ENCODE results near the gene TBC1D9. TPM values are rescaled to one million over a fixed set of nuclear protein-coding genes. Genes with fewer than 3 reads are reported as not detected.

The TBC1D9 gene
- total and polyA plus RNA-seq, 2 of the 13 experiments (the other 11 are each of a cell fraction or from before 2014, with no cell fraction given): 11.9 to 12.2 TPM

DNA sequence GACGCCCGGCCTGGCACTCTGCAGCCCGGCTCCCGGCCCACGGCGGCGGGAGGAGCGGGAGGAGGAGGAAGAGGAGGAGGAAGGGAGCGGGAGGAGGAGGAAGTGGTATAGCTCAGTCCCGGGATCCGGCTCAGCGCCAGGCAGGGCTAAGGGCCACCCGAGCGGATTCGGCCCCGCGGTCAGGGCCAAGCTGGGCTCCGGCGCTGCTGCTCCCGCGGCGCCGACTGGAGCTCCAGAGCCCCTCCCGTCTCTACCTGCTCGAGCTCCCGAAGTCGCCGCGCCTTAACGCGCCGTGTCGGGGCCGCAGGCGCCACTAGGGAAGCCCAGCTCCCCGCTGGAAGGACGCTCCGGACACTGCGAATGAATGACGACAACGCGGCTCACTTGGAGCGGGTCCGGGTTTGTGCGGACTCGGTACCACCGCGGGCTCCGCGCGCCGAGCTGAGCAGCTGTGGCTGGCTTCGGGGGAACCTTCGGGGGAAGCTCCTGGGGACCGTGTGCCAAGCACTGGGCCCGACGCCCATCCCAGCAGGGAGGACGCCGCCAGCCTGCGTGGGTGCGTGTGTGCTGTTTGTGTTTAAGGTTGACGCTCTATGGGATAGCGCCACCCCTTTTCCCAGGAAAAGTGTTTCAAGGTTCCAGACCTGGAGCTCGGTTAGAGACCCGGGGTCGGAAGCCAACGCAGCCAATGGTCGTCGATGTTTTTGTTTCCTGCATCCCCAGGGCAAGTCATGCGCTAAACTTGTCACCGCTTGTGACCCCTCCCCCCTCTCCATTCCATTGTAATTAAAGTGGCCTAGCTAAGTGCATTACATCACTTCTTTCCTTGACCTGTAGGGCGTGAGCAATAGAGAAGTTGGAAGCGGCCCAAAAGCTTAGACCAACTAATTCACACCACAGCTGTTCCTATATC is at the start of gene TBC1D9 (continued):
- TF ChIP-seq PTBP1 (IDR thresholded peaks at IDR 0.05; ENCODE audit: low read depth, low read length, poor library complexity, severe bottlenecking) (no peak), SETDB1 (CRISPR knock-in tag; IDR thresholded peaks at IDR 0.05; ENCODE audit: borderline replicate concordance) (0 out of 2 replicates have a peak, but pooled peaks have one; percentile 33), XBP1 (CRISPR knock-in tag; IDR thresholded peaks at IDR 0.05) (no peak), ZFYVE20 (CRISPR knock-in tag; IDR thresholded peaks at IDR 0.05; ENCODE audit: borderline replicate concordance, low read depth) (no peak; the same call in 1 of the 2 replicates), ZFP90 (CRISPR knock-in tag; IDR thresholded peaks at IDR 0.05; ENCODE audit: borderline replicate concordance) (peak; percentile 92; the same call in 1 of the 2 replicates), MAFF (IDR thresholded peaks at IDR 0.05; ENCODE audit: low read depth, low read length) (no peak), GPBP1L1 (CRISPR knock-in tag; IDR thresholded peaks at IDR 0.05) (no peak), ZNF34 (CRISPR knock-in tag; IDR thresholded peaks at IDR 0.05; ENCODE audit: borderline replicate concordance) (no peak; the same call in 1 of the 2 replicates), MTF2 (CRISPR knock-in tag; IDR thresholded peaks at IDR 0.05; ENCODE audit: borderline replicate concordance) (no peak), ZNF510 (CRISPR knock-in tag; IDR thresholded peaks at IDR 0.05; ENCODE audit: low read depth) (peak; percentile 61), AHR (CRISPR knock-in tag; IDR thresholded peaks at IDR 0.05) (no peak; the same call in 1 of the 2 replicates), HMGXB4 (CRISPR knock-in tag; IDR thresholded peaks at IDR 0.05; ENCODE audit: borderline replicate concordance in 1 of 2, low read depth in 1 of 2) (peak; percentile 74 to 91; a peak in 3 of 4 replicates), IRX3 (CRISPR knock-in tag; IDR thresholded peaks at IDR 0.05; ENCODE audit: borderline replicate concordance, low read depth) (no peak), ZNF550 (CRISPR knock-in tag; IDR thresholded peaks at IDR 0.05; ENCODE audit: borderline replicate concordance) (peak; percentile 65; the same call in 1 of the 2 replicates), NFE2 (CRISPR knock-in tag; IDR thresholded peaks at IDR 0.05) (no peak), ZNF253 (CRISPR knock-in tag; IDR thresholded peaks at IDR 0.05; ENCODE audit: borderline replicate concordance) (no peak; the same call in 1 of the 2 replicates), ZBTB21 (CRISPR knock-in tag; IDR thresholded peaks at IDR 0.05) (no peak), SALL1 (CRISPR knock-in tag; IDR thresholded peaks at IDR 0.05) (peak; percentile 90), MTA3 (CRISPR knock-in tag; IDR thresholded peaks at IDR 0.05) (no peak), ZNF598 (CRISPR knock-in tag; IDR thresholded peaks at IDR 0.05; ENCODE audit: borderline replicate concordance) (peak; percentile 70; the same call in 1 of the 2 replicates), SALL2 (CRISPR knock-in tag; IDR thresholded peaks at IDR 0.05) (peak; percentile 24; the same call in 1 of the 2 replicates), AGO1 (IDR thresholded peaks at IDR 0.05; ENCODE audit: low read depth, low read length, poor library complexity, severe bottlenecking) (no peak)

All from HepG2 (cell line).